Loucy (cell line): ENCODE results near the gene NUP50.

Source experiments
- CTCF ChIP-seq: fragments of 200-600 bp; sonication (generic); conservative IDR thresholded peaks from 2 replicates; pipeline ENCODE4 v1.5.1; 2014; ENCODE audit warnings: mild to moderate bottlenecking, antibody characterized with exemption, low read length
- EZH2phosphoT487 ChIP-seq: fragments of 200-600 bp; IDR thresholded peaks from 2 replicates; pipeline ENCODE4 v1.6.1; 2018; ENCODE audit warnings: antibody characterized with exemption, mild to moderate bottlenecking, moderate library complexity, borderline replicate concordance

GRCh38 chr22:45151503-45151902, 12.2 kb upstream of the NUP50 start:
- no peak for TF ChIP-seq CTCF
- TF ChIP-seq EZH2phosphoT487, result no peak
